ENCODE data around the gene CYTH3.
"Not testable (repeated sequence)": the region's sequence is repeated elsewhere in the genome, so short reads cannot be mapped to it uniquely, and the experiment has no call there.

Gene CYTH3

DNA sequence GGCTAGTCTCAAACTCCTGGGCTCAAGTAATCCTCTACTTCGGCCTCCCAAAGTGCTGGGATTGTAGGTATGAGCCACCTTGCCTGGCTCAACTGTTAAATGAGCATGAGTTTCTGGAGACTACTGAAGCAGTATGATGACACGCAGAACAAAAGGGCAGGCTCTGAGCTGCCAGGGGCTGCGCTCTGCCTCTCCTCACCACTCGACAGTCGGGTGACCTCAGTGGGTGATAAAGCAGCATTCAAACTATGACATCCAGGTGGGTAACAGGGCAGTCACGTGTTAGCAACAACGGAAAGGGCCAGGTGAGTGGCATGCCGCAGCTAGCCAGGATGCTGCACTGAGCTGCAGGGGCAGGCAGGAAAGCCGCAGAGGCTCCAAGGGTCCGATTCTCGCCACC lies 71.5 kb downstream of the CYTH3 start:
- TF ChIP-seq CTCF (IDR thresholded peaks at IDR 0.05; ENCODE audit: extremely low read depth, missing control alignments): no peak
- no peak for DNase-seq (ENCODE audit: low spot score)

- no peak for TF ChIP-seq CTCF (IDR thresholded peaks at IDR 0.05; ENCODE audit: extremely low read depth, missing control alignments)
- no peak for DNase-seq (ENCODE audit: low spot score)
These were observed 73.5 kb downstream of the CYTH3 start for GRCh38 chr7:6198689-6199595.

DNA sequence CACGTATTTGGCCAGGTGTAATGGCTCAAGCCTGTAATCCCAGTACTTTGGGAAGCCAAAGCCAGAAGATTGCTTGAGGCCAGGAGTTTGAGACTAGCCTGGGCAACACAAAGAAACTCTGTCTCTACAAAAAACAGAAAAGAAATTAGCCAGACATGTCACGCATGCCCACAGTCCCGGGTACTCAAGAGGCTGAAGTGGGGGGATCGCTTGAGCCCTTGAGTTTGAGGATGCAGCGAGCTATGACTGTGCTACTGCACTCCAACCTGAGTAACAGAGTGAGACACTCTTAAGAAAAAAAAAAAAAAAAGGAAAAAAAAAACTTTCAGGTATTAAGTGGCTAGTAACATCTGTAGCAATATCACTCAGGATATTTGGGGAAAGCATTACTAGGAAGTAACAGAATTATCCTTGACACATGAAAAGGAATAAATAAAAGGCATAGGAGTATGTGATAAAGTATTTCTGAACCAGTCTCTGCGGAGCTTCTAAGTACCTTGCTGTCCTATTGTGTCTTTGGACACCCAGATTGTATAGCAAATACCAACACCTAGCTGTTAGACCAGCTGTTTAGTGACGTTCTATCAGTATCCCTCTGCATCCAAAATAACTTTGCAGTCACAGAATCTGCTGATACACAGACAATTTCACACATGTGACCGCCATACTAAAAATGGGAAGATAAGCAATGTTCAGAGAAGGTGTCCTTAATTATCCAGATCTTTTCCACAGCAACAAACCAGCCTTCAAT lies 74.4 kb downstream of the CYTH3 start:
- no peak for TF ChIP-seq CTCF (IDR thresholded peaks at IDR 0.05; ENCODE audit: extremely low read depth, missing control alignments)
- DNase-seq (ENCODE audit: low spot score): no peak

- DNase-seq (ENCODE audit: low spot score): no peak
- TF ChIP-seq CTCF (IDR thresholded peaks at IDR 0.05; ENCODE audit: extremely low read depth, missing control alignments): no peak
These were observed 78.7 kb downstream of the CYTH3 start for GRCh38 chr7:6193709-6194108.

- DNase-seq (ENCODE audit: low spot score): not testable (repeated sequence)
These were observed 81.9 kb downstream of the CYTH3 start for GRCh38 chr7:6190563-6190962.

DNA sequence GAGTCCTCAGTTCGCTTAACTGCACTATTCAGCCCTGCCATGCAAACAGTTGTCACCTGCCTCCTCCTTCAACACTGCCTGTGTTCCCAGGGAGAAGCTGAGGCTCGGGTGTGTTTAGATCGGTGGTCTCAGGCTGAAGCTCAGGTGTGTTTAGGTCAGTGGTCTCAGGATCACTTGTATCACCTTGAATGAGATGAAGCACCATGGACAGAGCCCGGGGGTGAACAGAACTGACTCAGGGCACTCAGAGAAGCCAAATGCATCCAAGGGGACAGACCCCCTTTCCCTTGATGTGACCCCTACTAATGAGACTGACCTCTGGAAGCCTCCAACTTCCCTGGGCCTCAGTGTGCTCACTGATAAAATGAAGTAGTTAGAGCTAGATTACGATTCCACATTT lies 84.0 kb downstream of the CYTH3 start:
- DNase-seq (ENCODE audit: low spot score): no peak
- TF ChIP-seq CTCF (IDR thresholded peaks at IDR 0.05; ENCODE audit: extremely low read depth, missing control alignments): no peak

DNA sequence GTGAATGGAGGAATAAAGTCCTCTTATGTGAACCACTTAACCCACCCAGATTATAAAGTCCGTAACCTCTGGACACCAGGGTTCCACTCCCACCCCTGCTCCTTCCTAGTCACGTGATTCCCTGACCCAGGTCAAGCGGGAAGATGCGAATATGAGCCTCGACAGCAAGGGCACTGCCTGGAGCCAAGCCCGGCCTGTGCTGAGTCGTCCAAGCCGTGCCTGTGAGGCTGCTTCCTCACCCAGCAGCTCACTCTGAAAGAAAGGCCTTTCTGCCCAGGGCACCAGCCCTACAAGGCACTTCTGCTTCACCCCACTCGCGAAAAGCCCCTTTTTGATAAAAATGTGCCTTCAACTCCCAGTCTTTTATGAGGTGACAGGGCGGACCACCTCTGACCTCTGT lies 85.8 kb downstream of the CYTH3 start:
- TF ChIP-seq CTCF (IDR thresholded peaks at IDR 0.05; ENCODE audit: extremely low read depth, missing control alignments): no peak
- DNase-seq (ENCODE audit: low spot score): no peak
